ENCODE results near the gene TMEM150A.
A peak's percentile ranks its signal among the peaks of the same experiment; 100 is the strongest.
"Not testable (repeated sequence)": the region's sequence is repeated elsewhere in the genome, so short reads cannot be mapped to it uniquely, and the experiment has no call there.

The TMEM150A gene

GRCh38 chr2:85593023-85593422 is 9.5 kb downstream of the TMEM150A start:
- no peak for DNase-seq (ENCODE audit: low read depth in 2 of 2)

GRCh38 chr2:85592299-85592698 is 10.2 kb downstream of the TMEM150A start:
- not testable (repeated sequence) for DNase-seq (ENCODE audit: low read depth in 2 of 2)

- DNase-seq (ENCODE audit: low read depth in 2 of 2), result no peak
These were observed 10.9 kb downstream of the TMEM150A start for GRCh38 chr2:85591563-85591962.

GRCh38 chr2:85590950-85591349 is 11.5 kb downstream of the TMEM150A start:
- no peak for DNase-seq (ENCODE audit: low read depth in 2 of 2)

GRCh38 chr2:85589982-85590791 is 12.3 kb downstream of the TMEM150A start:
- peak; percentile 45 to 47 for DNase-seq (ENCODE audit: low read depth in 2 of 2)

GRCh38 chr2:85589181-85589580 is 13.3 kb downstream of the TMEM150A start:
- DNase-seq (ENCODE audit: low read depth in 2 of 2), result no peak

GRCh38 chr2:85588645-85589044 is 13.9 kb downstream of the TMEM150A start:
- DNase-seq (ENCODE audit: low read depth in 2 of 2), result no peak

- no peak for DNase-seq (ENCODE audit: low read depth in 2 of 2)
These were observed 14.3 kb downstream of the TMEM150A start for GRCh38 chr2:85588236-85588635.

- no peak for DNase-seq (ENCODE audit: low read depth in 2 of 2)
These were observed 16.8 kb downstream of the TMEM150A start for GRCh38 chr2:85585781-85586105.

- no peak for DNase-seq (ENCODE audit: low read depth in 2 of 2)
These were observed 17.4 kb downstream of the TMEM150A start for GRCh38 chr2:85584857-85585780.

GRCh38 chr2:85584354-85584856 is 18.1 kb downstream of the TMEM150A start, which contains the start of gene VAMP5:
Gene VAMP5, plus strand, starts transcription at chr2:85584431. Its CDS starts 60 bp downstream, at chr2:85584491.
- no peak for DNase-seq (ENCODE audit: low read depth in 2 of 2)

- DNase-seq (ENCODE audit: low read depth in 2 of 2), result no peak
These were observed 18.7 kb downstream of the TMEM150A start for GRCh38 chr2:85583667-85584353.

- DNase-seq (ENCODE audit: low read depth in 2 of 2), result no peak
These were observed 20.0 kb downstream of the TMEM150A start for GRCh38 chr2:85582492-85582891.

- DNase-seq (ENCODE audit: low read depth in 2 of 2), result no peak
These were observed 22.3 kb downstream of the TMEM150A start for GRCh38 chr2:85580206-85580605.

- no peak for DNase-seq (ENCODE audit: low read depth in 2 of 2)
These were observed 23.1 kb downstream of the TMEM150A start for GRCh38 chr2:85579266-85579935.

GRCh38 chr2:85578243-85579180 is 24.0 kb downstream of the TMEM150A start:
- no peak for DNase-seq (ENCODE audit: low read depth in 2 of 2)

GRCh38 chr2:85577386-85578242 is 24.9 kb downstream of the TMEM150A start, which contains the start of gene VAMP8:
Gene VAMP8, plus strand, starts transcription at chr2:85577586. Its CDS starts 61 bp downstream, at chr2:85577647.
- no peak for DNase-seq (ENCODE audit: low read depth in 2 of 2)

- no peak for DNase-seq (ENCODE audit: low read depth in 2 of 2)
These were observed 25.5 kb downstream of the TMEM150A start for GRCh38 chr2:85577063-85577385.

- DNase-seq (ENCODE audit: low read depth in 2 of 2), result no peak
These were observed 26.8 kb downstream of the TMEM150A start for GRCh38 chr2:85575739-85576138.
